ENCODE measurements around the gene S100A12. TPM values are rescaled to one million over a fixed set of nuclear protein-coding genes. Genes with fewer than 3 reads are reported as not detected.
A peak's percentile ranks its signal among the peaks of the same experiment; 100 is the strongest.

Gene S100A12
- total and polyA plus RNA-seq, 8 donors = 1.1 to 178 (median 3.4) TPM

DNA sequence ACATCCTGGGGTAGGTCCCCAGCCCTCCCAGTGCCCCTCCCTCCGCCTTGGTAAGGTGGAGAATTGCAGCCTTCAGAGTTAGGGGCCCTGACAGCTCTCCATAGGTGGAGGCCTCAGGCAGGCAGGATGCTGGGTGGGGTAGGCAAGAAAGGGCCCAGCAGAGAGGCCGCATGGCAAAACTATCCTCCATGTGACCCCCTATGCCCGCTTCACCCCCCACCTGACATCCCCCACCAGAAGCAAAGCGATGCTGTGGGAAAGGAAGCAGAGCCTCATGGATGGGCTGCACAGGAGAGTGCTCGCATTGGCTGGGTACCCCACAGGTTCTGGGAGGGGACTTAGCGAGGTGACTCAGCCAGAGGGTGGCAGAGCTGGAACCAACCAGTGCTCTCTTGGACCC lies 16.2 kb downstream of the S100A12 start:
- TF ChIP-seq, protein P1, sequence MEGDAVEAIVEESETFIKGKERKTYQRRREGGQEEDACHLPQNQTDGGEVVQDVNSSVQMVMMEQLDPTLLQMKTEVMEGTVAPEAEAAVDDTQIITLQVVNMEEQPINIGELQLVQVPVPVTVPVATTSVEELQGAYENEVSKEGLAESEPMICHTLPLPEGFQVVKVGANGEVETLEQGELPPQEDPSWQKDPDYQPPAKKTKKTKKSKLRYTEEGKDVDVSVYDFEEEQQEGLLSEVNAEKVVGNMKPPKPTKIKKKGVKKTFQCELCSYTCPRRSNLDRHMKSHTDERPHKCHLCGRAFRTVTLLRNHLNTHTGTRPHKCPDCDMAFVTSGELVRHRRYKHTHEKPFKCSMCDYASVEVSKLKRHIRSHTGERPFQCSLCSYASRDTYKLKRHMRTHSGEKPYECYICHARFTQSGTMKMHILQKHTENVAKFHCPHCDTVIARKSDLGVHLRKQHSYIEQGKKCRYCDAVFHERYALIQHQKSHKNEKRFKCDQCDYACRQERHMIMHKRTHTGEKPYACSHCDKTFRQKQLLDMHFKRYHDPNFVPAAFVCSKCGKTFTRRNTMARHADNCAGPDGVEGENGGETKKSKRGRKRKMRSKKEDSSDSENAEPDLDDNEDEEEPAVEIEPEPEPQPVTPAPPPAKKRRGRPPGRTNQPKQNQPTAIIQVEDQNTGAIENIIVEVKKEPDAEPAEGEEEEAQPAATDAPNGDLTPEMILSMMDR (IDR thresholded peaks at IDR 0.05) = no peak

DNA sequence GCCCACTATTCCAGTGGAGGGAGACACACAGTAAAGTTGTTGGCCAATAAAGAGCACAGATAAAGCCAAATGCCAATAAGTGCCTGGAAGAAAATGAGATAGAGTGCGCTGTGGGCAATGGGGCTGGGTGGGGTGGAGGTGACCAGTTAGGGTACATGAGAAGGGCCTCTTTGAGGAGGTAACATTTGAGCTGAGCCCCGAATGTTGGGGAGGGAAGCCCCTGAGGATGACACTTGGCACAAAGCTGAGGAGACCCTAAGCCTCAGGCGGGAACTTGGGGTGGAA lies 16.8 kb downstream of the S100A12 start:
- intact Hi-C loops (cut with DNase I) = no loop called here
- no peaks in the 10 kb centered on the region for H3K27me3 ChIP-seq
- peaks cover 0 to 62% of the 10 kb centered on the region in 2 donors for H3K4me1 ChIP-seq
- peak overlapping the region in 1 of 2 donors; percentile 58 for H3K4me3 ChIP-seq
- no peak for ATAC-seq
- TF ChIP-seq, protein P1 (IDR thresholded peaks at IDR 0.05) = no peak
- DNase-seq = no peak
- H3K36me3 ChIP-seq = peaks cover 0 to 26% of the 10 kb centered on the region in 2 donors
- H3K9me3 ChIP-seq = no peaks in the 10 kb centered on the region
- peak overlapping the region; percentile 19 to 94 for H3K27ac ChIP-seq

More for the DNA sequence above, 16.2 kb downstream of the S100A12 start:
- peaks cover 0 to 26% of the 10 kb centered on the region in 2 donors for H3K36me3 ChIP-seq
- no peaks in the 10 kb centered on the region for H3K27me3 ChIP-seq
- H3K4me3 ChIP-seq = peak overlapping the region in 1 of 2 donors; percentile 58
- peaks cover 0 to 66% of the 10 kb centered on the region in 2 donors for H3K4me1 ChIP-seq
- ATAC-seq = no peak
- intact Hi-C loops (cut with DNase I) = no loop called here
- H3K9me3 ChIP-seq = no peaks in the 10 kb centered on the region
- H3K27ac ChIP-seq = peak overlapping the region in 1 of 2 donors; percentile 94
- DNase-seq = no peak

DNA sequence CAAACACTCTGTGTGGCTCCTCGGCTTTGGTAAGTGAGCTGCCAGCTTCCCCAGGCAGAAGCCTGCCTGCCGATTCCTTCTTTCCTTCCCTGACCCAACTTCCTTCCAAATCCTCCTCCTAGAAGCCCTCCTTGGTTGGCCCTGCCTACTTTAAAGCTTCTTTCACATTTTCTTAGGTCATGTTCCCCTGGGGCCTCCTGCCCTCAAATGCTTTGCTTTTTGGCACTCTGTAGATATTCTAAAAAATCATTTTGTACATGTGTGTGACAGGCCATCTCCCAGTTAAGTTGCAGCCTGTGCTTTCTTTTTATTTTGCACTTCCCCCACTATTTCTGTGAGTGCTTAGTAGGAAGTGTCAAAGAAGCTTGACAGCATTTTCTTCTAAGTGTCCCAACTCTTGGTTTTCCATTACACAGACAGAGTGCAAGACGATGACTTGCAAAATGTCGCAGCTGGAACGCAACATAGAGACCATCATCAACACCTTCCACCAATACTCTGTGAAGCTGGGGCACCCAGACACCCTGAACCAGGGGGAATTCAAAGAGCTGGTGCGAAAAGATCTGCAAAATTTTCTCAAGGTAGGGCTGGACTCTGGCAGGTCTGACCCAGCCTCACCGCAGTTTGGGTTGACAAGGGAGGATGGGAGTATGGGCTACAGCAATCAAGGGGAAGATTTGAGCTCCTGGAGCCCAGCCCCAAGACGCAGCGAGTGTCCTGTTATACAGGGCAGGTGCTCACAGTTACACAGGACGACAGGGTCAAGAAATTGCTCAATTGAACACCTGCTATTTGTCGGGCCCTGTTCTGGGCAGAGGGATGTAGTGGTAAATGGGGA lies 17.3 kb downstream of the S100A12 start, which contains the start of gene S100A9:
TSS of gene S100A9 (plus strand) at position 2 of the 838 bp plus-strand sequence. CDS start at position 432, 430 bp downstream.
- ATAC-seq = peak; percentile 9
- no peaks in the 10 kb centered on the region for H3K27me3 ChIP-seq
- H3K27ac ChIP-seq = peak within 1 kb of the TSS; percentile 57 to 94
- peaks cover 0 to 26% of the 10 kb centered on the region in 2 donors for H3K36me3 ChIP-seq
- intact Hi-C loops (cut with DNase I) = loop anchor here in 1 of 2 donors (2.0 kb wide), 1 partner anchor 137 kb away; no protein-coding TSS in a partner anchor
- DNase-seq = no peak
- peak within 1 kb of the TSS in 1 of 2 donors; percentile 58 for H3K4me3 ChIP-seq
- peaks cover 0 to 58% of the 10 kb centered on the region in 2 donors for H3K4me1 ChIP-seq
- TF ChIP-seq, protein P1 (IDR thresholded peaks at IDR 0.05) = no peak
- no peaks in the 10 kb centered on the region for H3K9me3 ChIP-seq

DNA sequence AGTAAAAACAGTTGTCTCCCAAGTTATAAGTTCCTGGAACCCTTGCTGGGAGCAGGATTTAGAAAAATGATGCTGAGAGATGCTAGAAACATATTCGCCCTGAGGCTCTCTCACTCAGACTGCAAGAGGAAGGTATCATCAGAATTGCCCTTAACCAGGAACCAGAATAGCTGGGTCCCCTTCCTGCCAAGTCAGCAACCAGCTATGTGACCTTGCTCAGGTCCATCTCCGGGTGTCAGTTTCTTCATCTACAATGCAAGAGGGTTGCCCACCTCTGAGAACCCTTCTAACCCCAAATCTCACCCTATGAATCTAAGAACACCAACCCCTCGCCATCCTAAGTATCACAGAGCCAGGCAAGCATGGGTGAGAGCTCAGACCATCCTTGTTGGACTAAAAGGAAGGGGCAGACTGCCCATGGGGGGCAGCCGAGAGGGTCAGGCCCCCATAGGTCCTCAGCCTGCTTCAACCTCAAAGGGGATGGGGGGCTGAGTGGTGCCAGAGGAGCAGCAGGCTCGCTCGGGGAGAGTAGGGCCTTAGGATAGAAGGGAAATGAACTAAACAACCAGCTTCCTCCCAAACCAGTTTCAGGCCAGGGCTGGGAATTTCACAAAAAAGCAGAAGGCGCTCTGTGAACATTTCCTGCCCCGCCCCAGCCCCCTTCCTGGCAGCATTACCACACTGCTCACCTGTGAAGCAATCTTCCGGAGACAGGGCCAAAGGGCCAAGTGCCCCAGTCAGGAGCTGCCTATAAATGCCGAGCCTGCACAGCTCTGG lies 18.2 kb downstream of the S100A12 start:
- Histone ChIP-seq H3K4me1 (peaks cover 0 to 53% of the 10 kb centered on the region in 2 donors), H3K27ac (peak overlapping the region; percentile 57 to 94), H3K27me3 (no peaks in the 10 kb centered on the region), H3K4me3 (peak overlapping the region in 1 of 2 donors; percentile 58), H3K36me3 (peaks cover 0 to 26% of the 10 kb centered on the region in 2 donors), H3K9me3 (no peaks in the 10 kb centered on the region)
- intact Hi-C loops (cut with DNase I) = loop anchor here in 1 of 2 donors (2.0 kb wide), 1 partner anchor 138 kb away; no protein-coding TSS in a partner anchor
- DNase-seq = peak in 2 of 4 donors; percentile 87 to 94
- TF ChIP-seq, protein P1 (IDR thresholded peaks at IDR 0.05) = no peak
- ATAC-seq = peak; percentile 85

All from left lung (tissue), 10 donors.